Central memory CD8-positive, alpha-beta T cell (primary cell): ENCODE data around the gene MAIP1.

Source experiments
- ATAC-seq: fragments of 150-1000 bp; cut with Tn5 transposase; replicated peaks from 2 replicates; pipeline ENCODE4 v1.10.0; 2022; ENCODE audit warnings: mild to moderate bottlenecking, moderate FRiP score, moderate number of reproducible peaks; ENCODE audit not compliant: poor library complexity, severe bottlenecking; ENCODE audit errors: extremely low read depth
- DNase-seq, 2 donors: peaks; one replicate each; pipeline ENCODE4 v3.0.0; 2021; ENCODE audit warnings: low spot score in 2 of 2
- H3K27ac Mint-ChIP-seq: one replicate; pipeline ENCODE4 v1.8.0; 2022; ENCODE audit warnings: low read depth, mild to moderate bottlenecking, moderate library complexity, mixed read lengths
- H3K27me3 Mint-ChIP-seq: one replicate; pipeline ENCODE4 v1.8.0; 2022; ENCODE audit warnings: mixed read lengths
- H3K36me3 Mint-ChIP-seq: one replicate; pipeline ENCODE4 v1.8.0; 2022; ENCODE audit warnings: mild to moderate bottlenecking, moderate library complexity, mixed read lengths; ENCODE audit not compliant: insufficient read depth
- H3K4me1 Mint-ChIP-seq: one replicate; pipeline ENCODE4 v1.8.0; 2022; ENCODE audit warnings: mixed read lengths
- H3K4me3 Mint-ChIP-seq: one replicate; pipeline ENCODE4 v1.8.0; 2022; ENCODE audit warnings: mild to moderate bottlenecking, moderate library complexity, mixed read lengths
- H3K9me3 Mint-ChIP-seq: one replicate; pipeline ENCODE4 v1.8.0; 2022; ENCODE audit warnings: mixed read lengths

The MAIP1 gene

GRCh38 chr2:200000444-200001163, 45.2 kb downstream of the MAIP1 start:
- H3K36me3 Mint-ChIP-seq = no peaks in the 10 kb centered on the region
- H3K4me3 Mint-ChIP-seq = no peak overlapping the region
- DNase-seq (no peak), ATAC-seq (no peak)
- no peaks in the 10 kb centered on the region for H3K4me1 Mint-ChIP-seq
- peaks cover 26% of the 10 kb centered on the region for H3K27me3 Mint-ChIP-seq
- H3K9me3 Mint-ChIP-seq = no peaks in the 10 kb centered on the region
- H3K27ac Mint-ChIP-seq = no peak overlapping the region

GRCh38 chr2:200003444-200003843, 48.1 kb downstream of the MAIP1 start:
- H3K4me3 Mint-ChIP-seq = no peak overlapping the region
- H3K36me3 Mint-ChIP-seq = no peaks in the 10 kb centered on the region
- H3K9me3 Mint-ChIP-seq = no peaks in the 10 kb centered on the region
- H3K4me1 Mint-ChIP-seq = no peaks in the 10 kb centered on the region
- H3K27me3 Mint-ChIP-seq = peaks cover 38% of the 10 kb centered on the region
- H3K27ac Mint-ChIP-seq = no peak overlapping the region
- no peak for ATAC-seq
- no peak for DNase-seq

- H3K27me3 Mint-ChIP-seq = peaks cover 57% of the 10 kb centered on the region
- ATAC-seq = no peak
These were observed 50.3 kb downstream of the MAIP1 start for GRCh38 chr2:200005675-200006074.

GRCh38 chr2:200007306-200007705, 51.9 kb downstream of the MAIP1 start:
- peaks cover 63% of the 10 kb centered on the region for H3K27me3 Mint-ChIP-seq
- H3K27ac Mint-ChIP-seq = no peak overlapping the region
- H3K9me3 Mint-ChIP-seq = no peaks in the 10 kb centered on the region
- H3K4me1 Mint-ChIP-seq = no peaks in the 10 kb centered on the region
- ATAC-seq = no peak
- no peaks in the 10 kb centered on the region for H3K36me3 Mint-ChIP-seq
- DNase-seq = no peak
- H3K4me3 Mint-ChIP-seq = no peak overlapping the region

More at GRCh38 chr2:200005675-200006074, 50.3 kb downstream of the MAIP1 start:
- Mint-ChIP-seq H3K27ac (no peak overlapping the region), H3K36me3 (no peaks in the 10 kb centered on the region), H3K4me3 (no peak overlapping the region), H3K4me1 (no peaks in the 10 kb centered on the region), H3K9me3 (no peaks in the 10 kb centered on the region)
- no peak for DNase-seq

- no peak overlapping the region for H3K27ac Mint-ChIP-seq
- DNase-seq (no peak), ATAC-seq (no peak)
- no peaks in the 10 kb centered on the region for H3K36me3 Mint-ChIP-seq
- no peak overlapping the region for H3K4me3 Mint-ChIP-seq
- no peaks in the 10 kb centered on the region for H3K9me3 Mint-ChIP-seq
- H3K4me1 Mint-ChIP-seq = no peaks in the 10 kb centered on the region
- H3K27me3 Mint-ChIP-seq = peaks cover 57% of the 10 kb centered on the region
These were observed 57.0 kb downstream of the MAIP1 start for GRCh38 chr2:200012401-200012800.
